ENCODE data around the gene CCDC106. TPM values are rescaled to one million over a fixed set of nuclear protein-coding genes. Genes with fewer than 3 reads are reported as not detected.

Gene CCDC106
- total and polyA plus RNA-seq, 12 donors, result 14.8 to 63.8 (median 27.9) TPM

- DNase-seq, result peak in 4 of 7 donors; percentile 25 to 69 (median 44)
- Histone ChIP-seq H3K9me3 (replicated peaks in 1 of 3) (no peaks in the 10 kb centered on the region), H3K4me3 (peak overlapping the region in 3 of 4 donors; percentile 17 to 81 (median 42)), H3K4me1 (replicated peaks in 1 of 2) (peaks cover 29 to 54% of the 10 kb centered on the region in 2 donors), H3K36me3 (replicated peaks in 1 of 2) (peaks cover 0 to 14% of the 10 kb centered on the region in 2 donors), H3K27me3 (no peaks in the 10 kb centered on the region), H3K27ac (peak overlapping the region; percentile 88 to 94 (median 91))
- TF ChIP-seq POLR2A (IDR thresholded peaks at IDR 0.05), result no peak
- TF ChIP-seq CTCF (IDR thresholded peaks at IDR 0.05), result no peak
- intact Hi-C loops (cut with DNase I), result no loop called here
- 0 to 2% (median 1%) methylated on average over 25 of the region's 25 CpGs for WGBS, 4 donors
Observed at GRCh38 chr19:55641426-55642152, 6.4 kb upstream of the CCDC106 start.

DNA sequence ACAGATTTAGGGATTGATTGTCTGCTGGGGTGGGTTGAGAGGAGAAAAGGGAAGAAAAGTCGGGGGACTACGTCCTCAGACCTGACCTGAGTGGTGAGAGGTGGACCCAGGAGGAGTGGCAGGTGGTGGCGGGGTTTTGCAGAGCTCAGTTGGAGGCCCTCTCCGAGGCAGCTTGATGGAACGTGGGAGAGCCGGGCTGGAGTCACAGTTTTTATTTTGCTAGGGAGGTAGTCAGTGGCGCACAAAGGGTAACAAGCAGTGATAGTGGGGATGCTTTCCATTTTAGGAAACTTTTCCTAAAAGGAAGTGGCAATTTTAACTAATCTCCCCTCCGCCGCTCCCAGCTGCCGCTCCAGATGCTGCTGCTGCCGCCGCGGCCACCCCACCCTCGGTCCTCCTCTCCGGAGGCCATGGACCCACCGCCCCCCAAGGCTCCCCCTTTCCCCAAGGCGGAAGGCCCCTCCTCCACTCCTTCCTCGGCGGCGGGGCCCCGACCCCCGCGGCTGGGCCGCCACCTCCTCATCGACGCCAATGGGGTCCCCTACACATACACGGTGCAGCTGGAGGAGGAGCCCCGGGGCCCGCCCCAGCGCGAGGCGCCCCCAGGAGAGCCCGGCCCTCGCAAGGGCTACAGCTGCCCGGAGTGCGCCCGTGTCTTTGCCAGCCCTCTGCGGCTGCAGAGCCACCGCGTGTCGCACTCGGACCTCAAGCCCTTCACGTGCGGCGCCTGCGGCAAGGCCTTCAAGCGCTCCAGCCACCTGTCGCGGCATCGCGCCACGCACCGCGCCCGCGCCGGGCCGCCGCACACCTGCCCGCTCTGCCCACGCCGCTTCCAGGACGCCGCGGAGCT, 5.6 kb upstream of the CCDC106 start:
- Histone ChIP-seq H3K4me1 (replicated peaks in 1 of 2) (peaks cover 27 to 52% of the 10 kb centered on the region in 2 donors), H3K27me3 (no peaks in the 10 kb centered on the region), H3K4me3 (peak overlapping the region in 1 of 4 donors; percentile 81), H3K27ac (peak overlapping the region in 4 of 5 donors; percentile 88 to 94 (median 90)), H3K36me3 (replicated peaks in 1 of 2) (peaks cover 0 to 14% of the 10 kb centered on the region in 2 donors), H3K9me3 (replicated peaks in 1 of 3) (no peaks in the 10 kb centered on the region)
- peak in 5 of 7 donors; percentile 43 to 64 (median 50) for DNase-seq
- 1 to 3% (median 1%) methylated on average over 16 to 65 of the region's 65 CpGs for WGBS, 4 donors
- intact Hi-C loops (cut with DNase I), result no loop called here
- TF ChIP-seq CTCF (IDR thresholded peaks at IDR 0.05), result no peak
- TF ChIP-seq POLR2A (IDR thresholded peaks at IDR 0.05), result peak; percentile 30 to 48

GRCh38 chr19:55643003-55643886, 4.8 kb upstream of the CCDC106 start, which contains the start of gene ZNF581:
ZNF581 (plus strand) TSS chr19:55643649; CDS start chr19:55644572, 923 bp downstream.
- DNase-seq, result peak; percentile 66 to 89 (median 81)
- peak within 1 kb of the TSS in 4 of 5 donors; percentile 88 to 94 (median 90) for H3K27ac ChIP-seq
- H3K4me1 ChIP-seq (replicated peaks in 1 of 2), result peaks cover 31 to 50% of the 10 kb centered on the region in 2 donors

More at GRCh38 chr19:55643003-55643886, 4.8 kb upstream of the CCDC106 start, which contains the start of gene ZNF581:
- no peaks in the 10 kb centered on the region for H3K27me3 ChIP-seq
- 1 to 2% (median 2%) methylated on average over 18 to 56 of the region's 56 CpGs for whole genome bisulfite sequencing, 4 donors
- no peak for TF ChIP-seq POLR2A (IDR thresholded peaks at IDR 0.05)
- no peak for TF ChIP-seq CTCF (IDR thresholded peaks at IDR 0.05)
- no peaks in the 10 kb centered on the region for H3K9me3 ChIP-seq (replicated peaks in 1 of 3)
- H3K4me3 ChIP-seq, result peak within 1 kb of the TSS in 3 of 4 donors; percentile 68 to 91 (median 81)
- peaks cover 0 to 14% of the 10 kb centered on the region in 2 donors for H3K36me3 ChIP-seq (replicated peaks in 1 of 2)
- intact Hi-C loops (cut with DNase I), result no loop called here

Data from adrenal gland (tissue), 12 donors.